MM.1S (cell line): Measurements from ENCODE around the gene CD1C.
"Not testable (repeated sequence)": the region's sequence is repeated elsewhere in the genome, so short reads cannot be mapped to it uniquely, and the experiment has no call there.

Source experiments
- DNase-seq: peaks from one replicate; pipeline ENCODE4 v3.0.0-alpha.2; 2015
- H2AFZ ChIP-seq: fragments of 300-600 bp; sonication (generic); 2 replicates; pipeline ENCODE4 v1.6.0; 2016; ENCODE audit warnings: antibody characterized with exemption, low read length
- H3F3A ChIP-seq: fragments of 300-600 bp; sonication (generic); 2 replicates; pipeline ENCODE4 v1.6.1; 2016; ENCODE audit warnings: mild to moderate bottlenecking, antibody characterized with exemption, low read length, moderate library complexity, mixed read lengths; ENCODE audit not compliant: insufficient read depth
- H3K27ac ChIP-seq: fragments of 300-600 bp; sonication (generic); 2 replicates; pipeline ENCODE4 v1.5.1; 2016; ENCODE audit warnings: mild to moderate bottlenecking, low read length
- H3K27me3 ChIP-seq: fragments of 300-600 bp; sonication (generic); replicated peaks from 2 replicates; pipeline ENCODE4 v1.6.0; 2016; ENCODE audit warnings: low read length; ENCODE audit not compliant: insufficient read depth
- H3K36me3 ChIP-seq: fragments of 300-600 bp; sonication (generic); replicated peaks from 2 replicates; pipeline ENCODE4 v1.6.1; 2016; ENCODE audit warnings: mild to moderate bottlenecking, low read length, mixed read lengths; ENCODE audit not compliant: insufficient read depth
- H3K4me1 ChIP-seq: fragments of 300-600 bp; sonication (generic); 2 replicates; pipeline ENCODE4 v1.6.1; 2016; ENCODE audit warnings: low read length, mixed read lengths
- H3K4me2 ChIP-seq: fragments of 300-600 bp; sonication (generic); 2 replicates; pipeline ENCODE4 v1.6.0; 2016; ENCODE audit warnings: low read depth, low read length
- H3K4me3 ChIP-seq: fragments of 300-600 bp; sonication (generic); 2 replicates; pipeline ENCODE4 v1.5.1; 2016; ENCODE audit warnings: low read length, mixed read lengths
- H3K79me2 ChIP-seq: fragments of 300-600 bp; sonication (generic); 2 replicates; pipeline ENCODE4 v1.6.1; 2016; ENCODE audit warnings: mixed run types, low read length, mixed read lengths
- H3K9ac ChIP-seq: fragments of 300-600 bp; sonication (generic); 2 replicates; pipeline ENCODE4 v1.6.1; 2016; ENCODE audit warnings: low read length, mixed read lengths
- H3K9me2 ChIP-seq: fragments of 300-600 bp; sonication (generic); replicated peaks from 2 replicates; pipeline ENCODE4 v1.6.1; 2016; ENCODE audit warnings: mild to moderate bottlenecking, low read length, mixed read lengths; ENCODE audit not compliant: insufficient read depth
- H3K9me3 ChIP-seq: fragments of 300-600 bp; sonication (generic); replicated peaks from 2 replicates; pipeline ENCODE4 v1.6.1; 2016; ENCODE audit warnings: mild to moderate bottlenecking, low read length, mixed read lengths; ENCODE audit not compliant: insufficient read depth
- H4K20me1 ChIP-seq: fragments of 300-600 bp; sonication (generic); 2 replicates; pipeline ENCODE4 v1.6.1; 2016; ENCODE audit warnings: mild to moderate bottlenecking, low read length, moderate library complexity, mixed read lengths; ENCODE audit not compliant: insufficient read depth
- CTCF ChIP-seq: fragments of 300-600 bp; sonication (generic); IDR thresholded peaks from 2 replicates; pipeline ENCODE4 v1.5.1; 2016; ENCODE audit warnings: antibody characterized with exemption, low read length, mixed read lengths
- EZH2 ChIP-seq: fragments of 300-600 bp; sonication (generic); optimal IDR thresholded peaks from 2 replicates; pipeline ENCODE3; 2017; ENCODE audit warnings: low read depth, mild to moderate bottlenecking, antibody characterized with exemption, low read length, mixed read lengths
- EZH2phosphoT487 ChIP-seq: fragments of 300-600 bp; sonication (generic); IDR thresholded peaks from 2 replicates; pipeline ENCODE4 v1.6.1; 2018; ENCODE audit warnings: antibody characterized with exemption, low read length

CD1C gene

DNA sequence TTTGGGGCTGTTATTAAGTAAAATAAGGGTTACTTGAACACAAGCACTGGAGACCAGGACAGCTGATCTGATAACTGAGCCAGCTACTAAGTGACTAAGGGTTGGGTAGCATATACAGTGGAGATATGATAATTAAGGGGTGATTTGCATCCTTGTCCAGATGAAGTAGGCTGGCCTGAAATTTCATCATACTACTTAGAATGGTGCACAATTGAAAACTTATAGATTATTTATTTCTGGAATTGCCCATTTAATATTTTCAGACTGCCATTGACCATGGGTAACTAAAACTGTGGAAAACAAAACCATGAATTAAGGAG lies 45.5 kb downstream of the CD1C start:
- H3K27ac ChIP-seq, result no peak overlapping the region
- H3K36me3 ChIP-seq, result no peaks in the 10 kb centered on the region
- DNase-seq, result no peak
- H3K9me2 ChIP-seq, result no peaks in the 10 kb centered on the region
- no peak overlapping the region for H3K4me3 ChIP-seq
- H3K9me3 ChIP-seq, result no peaks in the 10 kb centered on the region
- no peaks in the 10 kb centered on the region for H3K27me3 ChIP-seq
- TF ChIP-seq EZH2phosphoT487 (no peak), EZH2 (no peak), CTCF (no peak)
- H3K4me2 ChIP-seq, result no peak overlapping the region
- no peak overlapping the region for H3K9ac ChIP-seq
- 0 out of 2 replicates have a peak, but pooled peaks cover 9% of the 10 kb centered on the region for H3F3A ChIP-seq
- no peak overlapping the region for H2AFZ ChIP-seq
- H3K79me2 ChIP-seq, result no peaks in the 10 kb centered on the region
- H4K20me1 ChIP-seq, result no peaks in the 10 kb centered on the region
- H3K4me1 ChIP-seq, result peaks cover 22% of the 10 kb centered on the region

DNA sequence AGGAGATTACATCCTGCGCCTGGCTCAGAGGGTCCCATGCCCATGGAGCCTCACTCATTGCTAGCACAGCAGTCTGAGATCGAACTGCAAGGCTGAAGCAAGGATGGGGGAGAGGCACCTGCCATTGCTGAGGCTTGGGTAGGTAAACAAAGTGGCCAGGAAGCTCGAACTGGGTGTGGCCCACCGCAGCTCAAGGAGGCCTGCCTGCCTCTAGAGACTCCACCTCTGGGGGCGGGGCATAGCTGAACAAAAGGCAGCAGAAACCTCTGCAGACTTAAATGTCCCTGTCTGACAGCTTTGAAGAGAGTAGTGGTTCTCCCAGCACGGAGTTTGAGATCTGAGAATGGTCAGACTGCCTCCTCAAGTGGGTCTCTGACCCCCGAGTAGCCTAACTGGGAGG lies 46.7 kb downstream of the CD1C start:
- not testable (repeated sequence) for H3K27ac ChIP-seq, H3K9me2 ChIP-seq, H3K4me3 ChIP-seq, H4K20me1 ChIP-seq, H3K9me3 ChIP-seq, H2AFZ ChIP-seq, H3K36me3 ChIP-seq, H3K4me2 ChIP-seq, H3F3A ChIP-seq, H3K27me3 ChIP-seq, H3K79me2 ChIP-seq, H3K9ac ChIP-seq
- H3K4me1 ChIP-seq, result peaks cover 22% of the 10 kb centered on the region
- DNase-seq, result peak; percentile 65
